Gastroesophageal sphincter (tissue), 3 donors: ENCODE results near the gene UBQLN1.

Experiments
- EP300 ChIP-seq: sonication (generic); formaldehyde crosslinking; IDR thresholded peaks from one replicate; pipeline ENCODE4 v1.6.1; 2017; ENCODE audit warnings: antibody characterized with exemption, mild to moderate bottlenecking
- POLR2AphosphoS5 ChIP-seq: sonication (generic); formaldehyde crosslinking; IDR thresholded peaks from one replicate; pipeline ENCODE4 v1.6.1; 2017; ENCODE audit warnings: antibody characterized with exemption
- TF ChIP-seq, protein P1 (sequence below), 4 experiments: fragments of 200-600 bp in 2 of 4; fragments of 450-650 bp in 2 of 4; sonication (generic) in 1 of 4; IDR thresholded peaks; one replicate each; pipeline ENCODE4 v1.5.1; 2017 to 2019; ENCODE audit warnings: antibody characterized with exemption in 4 of 4, mild to moderate bottlenecking in 2 of 4, moderate library complexity in 2 of 4

DNA sequence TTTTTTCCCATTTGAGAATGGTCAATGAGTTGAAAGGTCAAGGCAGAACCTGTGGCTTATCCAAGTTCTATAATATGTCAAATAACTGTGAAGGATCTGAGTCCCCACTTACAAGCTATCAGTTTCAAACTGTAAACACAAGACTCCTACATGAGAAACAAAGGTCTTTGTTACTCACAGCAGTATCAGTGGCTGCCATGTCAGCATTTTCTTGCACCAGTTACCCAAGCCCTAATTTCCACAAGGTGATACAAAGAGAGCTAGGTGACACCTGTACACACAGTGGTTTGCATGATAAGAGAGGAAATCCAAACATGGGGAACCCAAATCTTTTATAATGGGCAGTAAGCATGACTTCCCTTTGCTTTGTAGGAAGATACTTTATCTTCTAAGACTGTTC is 8.0 kb upstream of the UBQLN1 start:
- TF ChIP-seq, protein P1, sequence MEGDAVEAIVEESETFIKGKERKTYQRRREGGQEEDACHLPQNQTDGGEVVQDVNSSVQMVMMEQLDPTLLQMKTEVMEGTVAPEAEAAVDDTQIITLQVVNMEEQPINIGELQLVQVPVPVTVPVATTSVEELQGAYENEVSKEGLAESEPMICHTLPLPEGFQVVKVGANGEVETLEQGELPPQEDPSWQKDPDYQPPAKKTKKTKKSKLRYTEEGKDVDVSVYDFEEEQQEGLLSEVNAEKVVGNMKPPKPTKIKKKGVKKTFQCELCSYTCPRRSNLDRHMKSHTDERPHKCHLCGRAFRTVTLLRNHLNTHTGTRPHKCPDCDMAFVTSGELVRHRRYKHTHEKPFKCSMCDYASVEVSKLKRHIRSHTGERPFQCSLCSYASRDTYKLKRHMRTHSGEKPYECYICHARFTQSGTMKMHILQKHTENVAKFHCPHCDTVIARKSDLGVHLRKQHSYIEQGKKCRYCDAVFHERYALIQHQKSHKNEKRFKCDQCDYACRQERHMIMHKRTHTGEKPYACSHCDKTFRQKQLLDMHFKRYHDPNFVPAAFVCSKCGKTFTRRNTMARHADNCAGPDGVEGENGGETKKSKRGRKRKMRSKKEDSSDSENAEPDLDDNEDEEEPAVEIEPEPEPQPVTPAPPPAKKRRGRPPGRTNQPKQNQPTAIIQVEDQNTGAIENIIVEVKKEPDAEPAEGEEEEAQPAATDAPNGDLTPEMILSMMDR (IDR thresholded peaks at IDR 0.05): no peak
- no peak for TF ChIP-seq EP300
- no peak for TF ChIP-seq POLR2AphosphoS5
